Lower leg skin (tissue), 4 donors: ENCODE measurements around the gene JMY. TPM values are rescaled to one million over a fixed set of nuclear protein-coding genes. Genes with fewer than 3 reads are reported as not detected.

Experiments
- DNase-seq, 2 donors: peaks; one replicate each; pipeline ENCODE4 v3.0.0-alpha.2; 2019; ENCODE audit warnings: low spot score in 2 of 2
- H3K4me3 ChIP-seq: fragments of 200-600 bp; sonication (generic); 2 replicates; pipeline ENCODE4 v1.5.1; 2017; ENCODE audit warnings: mild to moderate bottlenecking, low read depth; ENCODE audit not compliant: poor library complexity, severe bottlenecking
- POLR2A ChIP-seq, 2 donors: fragments of 450-650 bp; IDR thresholded peaks; one replicate each; pipeline ENCODE4 v1.6.1; 2016 to 2017; ENCODE audit warnings: antibody characterized with exemption in 2 of 2, mild to moderate bottlenecking in 1 of 2, moderate library complexity in 1 of 2
- WGBS, 2 donors: methylation state at CpG; one replicate each; pipeline ENCODE4 v1.1.5; 2018; 5-methylcytosine and 5-hydroxymethylcytosine counted together
- intact Hi-C: fragments of 100-400 bp; cut with DNase I; formaldehyde crosslinking; loops from one replicate; pipeline ENCODE4 v1.15.0; 2023; ENCODE audit warnings: low total_unique reads
- total RNA-seq, 4 donors: library from RNA; depleted of rRNA; stranded (reverse); fragments of >200 nt; gene quantifications; one replicate each; pipeline ENCODE4 v1.1.0, GENCODE V29; 2016
- TF ChIP-seq, protein P1 (sequence below), 3 donors: fragments of 450-650 bp; IDR thresholded peaks; one replicate each; pipeline ENCODE4 v1.5.1; 2016; ENCODE audit warnings: antibody characterized with exemption in 3 of 3, mild to moderate bottlenecking in 3 of 3, moderate library complexity in 2 of 3

Gene JMY
- total RNA-seq, 4 donors from 2014 or later, result 25.6 to 38.8 (median 30.5) TPM

DNA sequence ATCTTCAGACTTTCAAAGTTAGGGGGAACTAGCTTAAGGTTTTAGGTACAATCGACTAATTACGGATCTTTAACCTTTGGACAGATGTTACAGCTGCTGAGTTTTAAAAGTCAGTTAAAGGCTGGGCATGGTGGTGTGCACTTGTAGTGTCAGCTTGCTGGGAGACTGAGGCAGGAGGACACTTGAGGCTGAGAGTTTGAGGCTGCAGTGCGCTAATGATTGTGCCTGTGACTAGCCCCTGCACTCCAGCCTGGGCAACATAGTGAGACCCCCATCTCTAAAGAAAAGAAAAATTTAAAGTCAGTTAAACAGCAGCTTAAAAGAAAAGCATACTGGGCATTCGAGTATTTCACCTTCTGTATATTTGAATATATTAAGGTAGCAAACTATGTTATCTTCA lies 51.4 kb downstream of the JMY start:
- 95 to 96% methylated on average over 4 of the region's 4 CpGs for WGBS, 2 donors
- DNase-seq, result no peak
- TF ChIP-seq, protein P1, sequence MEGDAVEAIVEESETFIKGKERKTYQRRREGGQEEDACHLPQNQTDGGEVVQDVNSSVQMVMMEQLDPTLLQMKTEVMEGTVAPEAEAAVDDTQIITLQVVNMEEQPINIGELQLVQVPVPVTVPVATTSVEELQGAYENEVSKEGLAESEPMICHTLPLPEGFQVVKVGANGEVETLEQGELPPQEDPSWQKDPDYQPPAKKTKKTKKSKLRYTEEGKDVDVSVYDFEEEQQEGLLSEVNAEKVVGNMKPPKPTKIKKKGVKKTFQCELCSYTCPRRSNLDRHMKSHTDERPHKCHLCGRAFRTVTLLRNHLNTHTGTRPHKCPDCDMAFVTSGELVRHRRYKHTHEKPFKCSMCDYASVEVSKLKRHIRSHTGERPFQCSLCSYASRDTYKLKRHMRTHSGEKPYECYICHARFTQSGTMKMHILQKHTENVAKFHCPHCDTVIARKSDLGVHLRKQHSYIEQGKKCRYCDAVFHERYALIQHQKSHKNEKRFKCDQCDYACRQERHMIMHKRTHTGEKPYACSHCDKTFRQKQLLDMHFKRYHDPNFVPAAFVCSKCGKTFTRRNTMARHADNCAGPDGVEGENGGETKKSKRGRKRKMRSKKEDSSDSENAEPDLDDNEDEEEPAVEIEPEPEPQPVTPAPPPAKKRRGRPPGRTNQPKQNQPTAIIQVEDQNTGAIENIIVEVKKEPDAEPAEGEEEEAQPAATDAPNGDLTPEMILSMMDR (IDR thresholded peaks at IDR 0.05), result no peak
- TF ChIP-seq POLR2A (IDR thresholded peaks at IDR 0.05), result no peak

DNA sequence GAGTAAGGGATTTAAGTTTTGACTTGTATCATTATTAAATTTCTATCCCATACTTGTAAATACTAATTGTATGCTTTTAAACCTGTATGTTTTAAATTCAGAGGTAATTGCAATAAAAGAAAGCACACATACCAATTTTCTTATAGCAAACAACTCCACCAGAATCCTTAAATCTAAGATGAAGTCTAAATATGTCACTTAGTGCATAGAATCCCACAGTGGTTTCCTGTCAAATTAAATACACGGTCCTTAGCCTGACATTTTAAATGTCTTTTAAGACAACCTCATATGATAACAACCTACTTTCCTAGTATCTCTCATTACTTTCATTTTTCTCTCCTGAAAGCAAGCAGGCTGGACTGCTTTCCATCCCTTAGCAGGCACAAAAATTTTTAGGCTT lies 52.0 kb downstream of the JMY start:
- 68 to 70% methylated on average over 1 of the region's 1 CpG for WGBS, 2 donors
- no peak for DNase-seq
- intact Hi-C loops, result no loop called here
- no peak for TF ChIP-seq POLR2A (IDR thresholded peaks at IDR 0.05)
- TF ChIP-seq, protein P1 (IDR thresholded peaks at IDR 0.05), result no peak
- H3K4me3 ChIP-seq, result no peak overlapping the region

More for the DNA sequence above, 51.4 kb downstream of the JMY start:
- intact Hi-C loops, result no loop called here
- H3K4me3 ChIP-seq, result no peak overlapping the region

DNA sequence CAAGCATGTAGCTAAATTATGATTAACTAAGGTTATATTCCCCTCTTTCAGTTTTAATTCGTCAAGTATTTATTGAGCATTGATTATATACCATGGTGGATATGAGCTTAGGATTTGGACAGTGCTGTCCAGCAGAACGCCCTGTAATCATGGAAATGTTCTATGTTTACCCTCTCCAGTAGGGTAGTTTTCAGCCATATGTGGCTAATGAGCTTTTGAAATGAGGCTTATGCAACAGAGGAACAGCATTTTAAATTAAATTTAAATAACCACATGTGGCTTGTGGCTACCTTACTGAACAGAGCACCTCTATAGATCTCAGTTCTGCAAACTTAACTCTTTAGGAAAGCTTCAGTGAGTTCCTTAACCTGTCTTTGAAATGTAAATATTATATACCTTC lies 59.1 kb downstream of the JMY start:
- intact Hi-C loops, result no loop called here
- no peak overlapping the region for H3K4me3 ChIP-seq
- TF ChIP-seq, protein P1 (IDR thresholded peaks at IDR 0.05), result no peak
- no peak for TF ChIP-seq POLR2A (IDR thresholded peaks at IDR 0.05)
- WGBS, 2 donors, result 87 to 93% methylated on average over 2 of the region's 2 CpGs
- DNase-seq, result no peak

DNA sequence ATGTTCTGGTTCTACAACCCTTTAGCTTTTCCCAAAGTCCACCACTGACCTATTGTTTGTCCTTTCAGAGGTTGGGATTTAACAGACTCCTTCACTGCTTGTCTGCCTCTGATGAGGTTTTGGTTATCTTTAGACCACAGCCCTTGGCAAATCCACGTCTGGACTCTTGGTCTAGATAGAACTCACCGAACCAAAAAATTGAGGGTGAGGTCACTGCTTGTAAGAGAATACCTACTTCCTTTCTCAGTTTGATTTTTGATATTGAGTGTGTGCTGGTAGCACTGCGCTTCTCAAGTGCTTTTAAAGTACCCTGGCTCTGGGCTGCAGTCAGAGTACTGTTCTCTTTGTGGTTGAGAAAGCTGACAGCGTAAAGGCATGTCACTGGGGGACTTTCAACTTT lies 61.7 kb downstream of the JMY start:
- intact Hi-C loops, result no loop called here
- DNase-seq, result no peak
- no peak overlapping the region for H3K4me3 ChIP-seq
- 90% methylated on average over 4 of the region's 4 CpGs for WGBS, 2 donors
- TF ChIP-seq, protein P1 (IDR thresholded peaks at IDR 0.05), result no peak
- TF ChIP-seq POLR2A (IDR thresholded peaks at IDR 0.05), result no peak

DNA sequence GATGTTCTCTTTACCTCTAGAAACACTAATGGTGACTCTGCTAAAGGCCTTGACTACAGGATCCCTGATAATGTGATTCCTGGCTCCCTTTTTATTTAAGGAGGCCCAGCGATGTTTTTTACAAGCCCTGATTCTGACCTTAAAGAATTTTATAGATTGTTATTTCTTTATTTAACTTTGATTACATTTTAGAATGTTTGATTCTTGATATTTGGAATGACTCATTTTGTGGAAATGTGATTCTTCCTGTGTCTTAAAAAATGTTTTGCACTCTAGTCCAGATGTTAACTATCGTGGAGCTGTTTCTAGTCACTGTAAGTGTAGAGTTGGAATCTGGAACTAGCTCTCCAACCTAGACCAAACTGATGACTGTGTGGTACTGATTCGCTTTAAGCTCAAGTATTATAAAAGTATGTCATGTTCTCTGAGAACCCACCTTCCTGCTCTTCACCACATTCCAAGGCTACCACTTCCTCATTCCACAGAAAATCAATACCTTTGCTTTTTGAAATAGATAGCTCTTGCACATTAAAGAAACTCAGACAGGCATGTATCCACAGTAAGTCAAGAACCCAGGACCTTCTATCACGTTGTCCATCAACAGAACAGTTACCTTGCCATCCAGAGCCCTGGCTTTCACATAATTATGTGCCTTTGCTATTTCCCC lies 65.2 kb downstream of the JMY start:
- DNase-seq, result no peak
- TF ChIP-seq, protein P1 (IDR thresholded peaks at IDR 0.05), result no peak
- no peak for TF ChIP-seq POLR2A (IDR thresholded peaks at IDR 0.05)
- intact Hi-C loops, result no loop called here
- 88 to 89% methylated on average over 4 of the region's 4 CpGs for WGBS, 2 donors
- no peak overlapping the region for H3K4me3 ChIP-seq

DNA sequence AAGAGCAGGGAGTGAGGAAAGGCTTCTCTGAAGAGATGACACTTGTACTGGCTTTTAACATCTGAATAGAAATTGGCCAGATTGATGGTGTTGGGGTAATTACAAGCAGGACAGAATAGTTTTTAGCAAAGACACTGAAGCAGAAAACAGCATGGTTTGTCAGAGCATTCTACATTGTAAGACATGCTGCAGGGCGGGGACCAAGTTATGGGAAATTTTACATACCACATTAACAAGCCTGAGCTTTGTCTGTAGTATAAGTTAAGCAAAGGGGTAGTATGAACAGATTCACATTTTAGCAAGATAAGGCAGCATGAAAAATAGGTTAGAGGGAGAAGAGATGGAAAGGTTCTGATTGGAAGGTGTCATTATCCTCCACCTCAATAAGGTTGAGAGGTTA lies 66.5 kb downstream of the JMY start:
- TF ChIP-seq, protein P1 (IDR thresholded peaks at IDR 0.05), result no peak
- TF ChIP-seq POLR2A (IDR thresholded peaks at IDR 0.05), result no peak
- 97 to 100% methylated on average over 1 of the region's 1 CpG for WGBS, 2 donors
- DNase-seq, result no peak
- intact Hi-C loops, result no loop called here
- no peak overlapping the region for H3K4me3 ChIP-seq
